HG02588 (cell line): ENCODE results near the gene GAGE12F.
"Not testable (repeated sequence)": the region's sequence is repeated elsewhere in the genome, so short reads cannot be mapped to it uniquely, and the experiment has no call there.

Experiments
- ATAC-seq: cut with Tn5 transposase; IDR thresholded peaks from one replicate; pipeline ENCODE4 v1.9.1; 2021; ENCODE audit warnings: mild to moderate bottlenecking, moderate library complexity; ENCODE audit not compliant: unreplicated experiment

Gene GAGE12F

GRCh38 chrX:49560542-49560941 is at the start of gene GAGE12F:
Gene GAGE12F (plus strand): TSS chrX:49560842. CDS start chrX:49561997, 1,155 bp downstream.
- not testable (repeated sequence) for ATAC-seq

GRCh38 chrX:49531877-49532276 is 28.8 kb upstream of the GAGE12F start, which contains the start of gene GAGE12C:
Gene GAGE12C (plus strand): TSS chrX:49532177. CDS start chrX:49533332, 1,155 bp downstream.
- ATAC-seq = not testable (repeated sequence)

GRCh38 chrX:49541433-49541832 is 19.2 kb upstream of the GAGE12F start, which contains the start of gene GAGE12D:
Gene GAGE12D (plus strand): TSS chrX:49541733. CDS start chrX:49542888, 1,155 bp downstream.
- ATAC-seq = not testable (repeated sequence)

GRCh38 chrX:49550989-49551388 is 9.7 kb upstream of the GAGE12F start, which contains the start of gene GAGE12E:
Gene GAGE12E (plus strand): TSS chrX:49551289. CDS start chrX:49552444, 1,155 bp downstream.
- ATAC-seq = not testable (repeated sequence)

- not testable (repeated sequence) for ATAC-seq
Observed at GRCh38 chrX:49568728-49569127, 8.1 kb downstream of the GAGE12F start.

- not testable (repeated sequence) for ATAC-seq
Observed at GRCh38 chrX:49569152-49569551, 8.5 kb downstream of the GAGE12F start.

GRCh38 chrX:49570100-49570499 is 9.5 kb downstream of the GAGE12F start, which contains the start of gene GAGE12G:
Gene GAGE12G (plus strand): TSS chrX:49570400. CDS start chrX:49571555, 1,155 bp downstream.
- not testable (repeated sequence) for ATAC-seq

GRCh38 chrX:49579649-49580048 is 19.0 kb downstream of the GAGE12F start, which contains the start of gene GAGE12H:
Gene GAGE12H (plus strand): TSS chrX:49579949. CDS start chrX:49581104, 1,155 bp downstream.
- ATAC-seq = not testable (repeated sequence)

GRCh38 chrX:49589196-49589595 is 28.6 kb downstream of the GAGE12F start, which contains the start of gene GAGE2A:
Gene GAGE2A (plus strand): TSS chrX:49589496. CDS start chrX:49590651, 1,155 bp downstream.
- ATAC-seq = not testable (repeated sequence)

- not testable (repeated sequence) for ATAC-seq
Observed at GRCh38 chrX:49589769-49590478, 29.3 kb downstream of the GAGE12F start.

- ATAC-seq = not testable (repeated sequence)
Observed at GRCh38 chrX:49590488-49590887, 29.8 kb downstream of the GAGE12F start.

GRCh38 chrX:49598720-49599119 is 38.1 kb downstream of the GAGE12F start, which contains the start of gene GAGE1:
Gene GAGE1 (plus strand): TSS chrX:49599020. CDS start chrX:49600175, 1,155 bp downstream.
- not testable (repeated sequence) for ATAC-seq

GRCh38 chrX:49610718-49611310 is 50.2 kb downstream of the GAGE12F start:
- ATAC-seq = no peak
